ENCODE measurements around the gene STN1.

The STN1 gene

DNA sequence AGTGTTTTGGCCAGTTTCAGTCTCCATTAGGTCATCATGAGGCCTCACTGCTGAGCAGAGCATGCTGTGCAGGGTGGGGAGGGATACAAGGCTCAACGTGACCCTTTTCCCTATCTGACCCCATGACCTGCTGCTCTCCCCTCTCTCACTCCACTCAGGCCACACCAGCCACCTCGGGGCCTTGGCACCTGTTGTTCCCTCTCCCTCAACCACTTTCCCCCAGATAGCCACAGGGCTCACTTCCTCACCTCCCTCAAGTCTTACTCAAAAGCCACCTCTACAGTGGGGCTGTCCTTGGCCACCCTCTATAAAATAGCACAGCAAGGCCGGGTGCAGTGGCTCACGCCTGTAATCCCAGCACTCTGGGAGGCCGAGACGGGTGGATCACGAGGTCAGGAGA lies 76.5 kb downstream of the STN1 start:
- in situ Hi-C loops (cut with MboI; ENCODE audit: low pct_unique_long_range_greater_than_20kb, low sequenced_read_pairs, unreplicated experiment) = no loop called here
- TF ChIP-seq, protein P1, sequence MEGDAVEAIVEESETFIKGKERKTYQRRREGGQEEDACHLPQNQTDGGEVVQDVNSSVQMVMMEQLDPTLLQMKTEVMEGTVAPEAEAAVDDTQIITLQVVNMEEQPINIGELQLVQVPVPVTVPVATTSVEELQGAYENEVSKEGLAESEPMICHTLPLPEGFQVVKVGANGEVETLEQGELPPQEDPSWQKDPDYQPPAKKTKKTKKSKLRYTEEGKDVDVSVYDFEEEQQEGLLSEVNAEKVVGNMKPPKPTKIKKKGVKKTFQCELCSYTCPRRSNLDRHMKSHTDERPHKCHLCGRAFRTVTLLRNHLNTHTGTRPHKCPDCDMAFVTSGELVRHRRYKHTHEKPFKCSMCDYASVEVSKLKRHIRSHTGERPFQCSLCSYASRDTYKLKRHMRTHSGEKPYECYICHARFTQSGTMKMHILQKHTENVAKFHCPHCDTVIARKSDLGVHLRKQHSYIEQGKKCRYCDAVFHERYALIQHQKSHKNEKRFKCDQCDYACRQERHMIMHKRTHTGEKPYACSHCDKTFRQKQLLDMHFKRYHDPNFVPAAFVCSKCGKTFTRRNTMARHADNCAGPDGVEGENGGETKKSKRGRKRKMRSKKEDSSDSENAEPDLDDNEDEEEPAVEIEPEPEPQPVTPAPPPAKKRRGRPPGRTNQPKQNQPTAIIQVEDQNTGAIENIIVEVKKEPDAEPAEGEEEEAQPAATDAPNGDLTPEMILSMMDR (IDR thresholded peaks at IDR 0.05; ENCODE audit: extremely low read depth, insufficient read depth, missing control alignments) = no peak
- no peak for DNase-seq (ENCODE audit: low spot score)

GRCh38 chr10:103840740-103841070 lies 77.3 kb downstream of the STN1 start:
- in situ Hi-C loops (cut with MboI; ENCODE audit: low pct_unique_long_range_greater_than_20kb, low sequenced_read_pairs, unreplicated experiment) = no loop called here
- TF ChIP-seq, protein P1 (IDR thresholded peaks at IDR 0.05; ENCODE audit: extremely low read depth, insufficient read depth, missing control alignments) = no peak
- DNase-seq (ENCODE audit: low spot score) = no peak

GRCh38 chr10:103839872-103840739 lies 77.9 kb downstream of the STN1 start:
- TF ChIP-seq, protein P1 (IDR thresholded peaks at IDR 0.05; ENCODE audit: extremely low read depth, insufficient read depth, missing control alignments) = no peak
- in situ Hi-C loops (cut with MboI; ENCODE audit: low pct_unique_long_range_greater_than_20kb, low sequenced_read_pairs, unreplicated experiment) = no loop called here
- no peak for DNase-seq (ENCODE audit: low spot score)

DNA sequence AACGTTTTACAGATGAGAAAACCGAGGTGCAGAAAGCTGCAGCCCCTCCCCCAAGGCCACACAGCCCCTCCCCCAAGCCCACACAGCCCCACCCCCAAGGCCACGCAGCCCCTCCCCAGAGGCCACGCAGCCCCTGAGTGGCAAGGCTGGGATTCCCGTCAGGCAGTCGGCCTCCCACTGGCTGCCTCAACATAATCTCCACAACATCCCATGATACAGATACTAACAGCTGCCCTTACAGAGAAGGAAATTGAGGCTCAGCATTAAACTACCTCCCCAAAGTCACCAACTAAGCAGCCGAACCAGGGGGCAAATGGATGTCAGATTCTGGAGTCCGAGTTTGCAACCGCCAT lies 78.5 kb downstream of the STN1 start:
- no peak for DNase-seq (ENCODE audit: low spot score)
- in situ Hi-C loops (cut with MboI; ENCODE audit: low pct_unique_long_range_greater_than_20kb, low sequenced_read_pairs, unreplicated experiment) = no loop called here
- TF ChIP-seq, protein P1 (IDR thresholded peaks at IDR 0.05; ENCODE audit: extremely low read depth, insufficient read depth, missing control alignments) = no peak

- DNase-seq (ENCODE audit: low spot score) = no peak
- TF ChIP-seq, protein P1 (IDR thresholded peaks at IDR 0.05; ENCODE audit: extremely low read depth, insufficient read depth, missing control alignments) = no peak
- in situ Hi-C loops (cut with MboI; ENCODE audit: low pct_unique_long_range_greater_than_20kb, low sequenced_read_pairs, unreplicated experiment) = no loop called here
These were observed 79.0 kb downstream of the STN1 start for GRCh38 chr10:103838862-103839518.

DNA sequence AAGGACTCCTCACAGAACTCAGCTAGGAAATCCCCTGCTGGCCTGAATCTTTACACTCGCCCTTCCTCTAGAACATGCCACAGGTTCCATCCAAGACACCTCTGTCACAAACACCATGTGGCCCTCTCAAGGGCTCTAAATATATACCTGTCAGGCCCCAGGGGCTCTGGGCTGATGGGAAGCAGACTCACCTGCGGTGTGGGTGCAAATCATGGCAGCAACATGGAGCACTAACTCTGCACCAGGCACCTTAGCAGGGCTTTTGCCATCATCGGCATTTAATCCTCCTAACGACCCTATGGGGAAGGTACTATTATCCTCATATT lies 80.0 kb downstream of the STN1 start:
- TF ChIP-seq, protein P1 (IDR thresholded peaks at IDR 0.05; ENCODE audit: extremely low read depth, insufficient read depth, missing control alignments) = no peak
- no peak for DNase-seq (ENCODE audit: low spot score)
- in situ Hi-C loops (cut with MboI; ENCODE audit: low pct_unique_long_range_greater_than_20kb, low sequenced_read_pairs, unreplicated experiment) = no loop called here

All from GM13977 (cell line).